ENCODE data around the gene RAB17.
"Not testable (repeated sequence)": the region's sequence is repeated elsewhere in the genome, so short reads cannot be mapped to it uniquely, and the experiment has no call there.

The RAB17 gene

DNA sequence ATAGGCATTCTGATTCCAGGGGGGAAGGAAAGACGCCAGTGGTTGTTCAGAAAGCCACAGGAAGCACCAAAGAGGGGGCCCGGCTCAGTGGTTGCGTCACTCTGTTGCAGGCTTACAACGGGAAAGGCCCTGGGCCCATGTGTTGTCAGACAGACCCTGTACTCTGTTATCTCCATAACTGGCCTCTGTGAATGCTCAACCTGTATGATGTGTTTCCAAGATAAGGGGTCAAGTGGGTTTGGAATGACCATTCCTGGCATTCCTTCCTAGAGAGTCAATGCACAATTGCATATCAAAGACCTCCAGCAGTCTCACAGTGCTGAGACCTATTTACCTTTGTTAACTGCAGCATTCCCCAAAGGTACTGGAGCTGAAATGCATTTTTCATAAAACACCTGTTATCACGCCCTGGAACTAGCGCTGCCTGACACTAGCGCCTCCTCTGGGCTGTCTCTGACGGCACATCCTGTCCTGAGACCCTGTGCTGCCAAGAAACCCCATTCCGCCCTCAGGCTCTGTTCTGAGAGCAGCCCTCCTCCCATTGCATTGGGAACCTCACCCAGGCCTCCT is 23.7 kb upstream of the RAB17 start:
- no peaks in the 10 kb centered on the region for H3K9me3 Mint-ChIP-seq
- peaks cover 23% of the 10 kb centered on the region for H3K27me3 Mint-ChIP-seq (ENCODE audit: low read depth)

DNA sequence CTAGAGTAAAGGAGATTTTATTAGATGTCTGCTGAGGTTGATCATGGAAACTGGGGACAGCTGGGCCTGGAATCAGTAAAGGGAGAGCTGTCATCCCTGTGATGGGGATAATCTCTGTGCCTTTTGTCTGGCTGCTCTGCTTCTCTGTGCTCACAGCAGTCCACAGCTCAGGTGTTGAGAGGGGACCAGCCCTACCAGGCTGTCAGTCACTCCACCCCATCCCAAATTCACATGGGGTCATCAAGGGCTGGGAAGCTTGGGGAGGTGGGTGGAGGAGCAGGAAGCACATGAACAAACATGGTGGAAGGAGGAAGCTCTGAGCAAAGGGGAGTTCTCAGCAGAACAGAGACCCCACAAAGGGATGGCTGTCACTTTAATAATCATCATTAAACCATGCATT is 23.1 kb upstream of the RAB17 start:
- Mint-ChIP-seq H3K4me1 (ENCODE audit: low read depth) (peaks cover 13% of the 10 kb centered on the region), H3K36me3 (ENCODE audit: low read depth) (no peaks in the 10 kb centered on the region), H3K4me3 (no peak overlapping the region), H3K27ac (no peak overlapping the region), H3K9me3 (no peaks in the 10 kb centered on the region), H3K27me3 (ENCODE audit: low read depth) (peaks cover 26% of the 10 kb centered on the region)

More for the DNA sequence above, 23.7 kb upstream of the RAB17 start:
- H3K4me1 Mint-ChIP-seq (ENCODE audit: low read depth), result peaks cover 13% of the 10 kb centered on the region
- no peaks in the 10 kb centered on the region for H3K36me3 Mint-ChIP-seq (ENCODE audit: low read depth)
- no peak overlapping the region for H3K27ac Mint-ChIP-seq
- no peak overlapping the region for H3K4me3 Mint-ChIP-seq

DNA sequence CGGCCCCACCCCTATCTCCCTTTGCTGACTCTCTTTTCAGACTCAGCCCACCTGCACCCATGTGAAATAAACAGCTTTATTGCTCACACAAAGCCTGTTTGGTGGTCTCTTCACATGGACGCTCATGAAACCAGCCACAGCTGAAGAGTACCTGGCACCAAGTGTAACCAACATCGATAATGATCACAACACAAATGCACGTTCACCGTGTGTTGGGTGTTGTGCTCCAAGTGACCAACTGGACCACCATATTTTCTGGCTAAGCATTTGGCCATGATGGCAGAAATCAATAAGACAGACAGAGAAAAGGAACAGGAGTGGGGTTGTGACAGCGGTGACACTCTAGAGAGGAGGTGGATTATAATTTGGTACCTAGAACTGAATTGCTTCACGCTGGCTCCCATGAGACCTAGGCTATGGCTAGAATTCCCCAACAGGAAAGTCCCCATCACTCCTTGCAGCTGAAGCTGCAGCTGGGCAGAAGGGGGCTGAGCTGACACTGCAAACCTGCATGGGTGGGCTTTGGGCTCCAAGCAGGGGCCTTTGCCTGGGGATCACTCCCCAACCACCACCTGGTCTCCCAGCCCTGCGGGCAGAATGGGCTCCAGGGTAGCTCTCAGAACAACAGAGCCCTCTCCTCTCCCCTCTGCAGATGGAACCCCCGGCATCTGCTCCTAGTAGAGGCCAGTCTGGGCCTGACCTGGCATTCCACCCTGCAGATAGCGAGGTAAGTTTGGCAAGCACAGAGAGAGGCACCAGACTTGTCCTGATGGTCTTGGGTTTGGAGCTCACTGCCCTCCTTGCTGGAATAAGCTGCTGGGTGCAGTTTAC is 22.2 kb upstream of the RAB17 start:
- Mint-ChIP-seq H3K36me3 (ENCODE audit: low read depth) (no peaks in the 10 kb centered on the region), H3K9me3 (no peaks in the 10 kb centered on the region), H3K27me3 (ENCODE audit: low read depth) (peaks cover 30% of the 10 kb centered on the region)

DNA sequence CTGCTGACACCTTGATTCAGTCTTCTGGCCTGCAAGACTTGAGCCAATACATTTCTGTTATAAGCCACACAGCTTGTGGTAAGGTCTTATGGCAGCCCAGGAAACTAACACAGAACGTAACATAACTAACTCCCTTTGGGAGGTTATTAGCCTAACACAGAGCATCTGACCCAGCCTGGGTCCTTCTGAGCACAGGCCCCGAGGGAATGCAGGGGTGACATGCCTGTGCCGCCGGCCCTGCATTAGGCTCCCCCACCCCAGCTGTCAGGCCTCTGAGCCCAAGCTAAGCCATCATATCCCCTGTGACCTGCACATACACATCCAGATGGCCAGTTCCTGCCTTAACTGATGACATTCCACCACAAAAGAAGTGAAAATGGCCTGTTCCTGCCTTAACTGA is 16.0 kb upstream of the RAB17 start:
- Mint-ChIP-seq H3K27me3 (ENCODE audit: low read depth) (peaks cover 28% of the 10 kb centered on the region), H3K4me1 (ENCODE audit: low read depth) (peaks cover 14% of the 10 kb centered on the region)
- not testable (repeated sequence) for H3K9me3 Mint-ChIP-seq; H3K4me3 Mint-ChIP-seq; H3K36me3 Mint-ChIP-seq (ENCODE audit: low read depth); H3K27ac Mint-ChIP-seq

More for the DNA sequence above, 22.2 kb upstream of the RAB17 start:
- Mint-ChIP-seq H3K4me3 (no peak overlapping the region), H3K4me1 (ENCODE audit: low read depth) (peaks cover 13% of the 10 kb centered on the region), H3K27ac (no peak overlapping the region)

DNA sequence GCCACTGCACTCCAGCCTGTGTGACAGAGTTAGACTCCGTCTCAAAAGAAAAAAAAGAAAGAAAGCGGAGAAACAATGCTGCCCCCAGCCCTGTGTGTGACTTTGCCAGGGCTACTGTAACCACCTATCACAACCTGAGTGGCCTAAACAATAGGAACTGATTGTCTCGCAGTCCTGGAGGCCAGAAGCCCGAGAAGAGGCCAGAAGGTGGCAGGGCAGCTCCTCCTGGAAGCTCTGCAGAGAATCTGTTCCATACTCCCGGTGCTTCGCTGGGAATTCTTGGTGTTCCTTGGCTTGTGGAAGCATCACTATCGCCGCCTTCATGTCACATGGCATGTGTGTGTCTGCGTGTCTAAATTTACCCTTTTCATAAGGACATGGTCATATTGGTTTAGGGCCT is 14.4 kb upstream of the RAB17 start:
- no peak overlapping the region for H3K27ac Mint-ChIP-seq
- H3K36me3 Mint-ChIP-seq (ENCODE audit: low read depth), result no peaks in the 10 kb centered on the region
- H3K4me1 Mint-ChIP-seq (ENCODE audit: low read depth), result peaks cover 14% of the 10 kb centered on the region
- H3K9me3 Mint-ChIP-seq, result no peaks in the 10 kb centered on the region
- no peak overlapping the region for H3K4me3 Mint-ChIP-seq
- H3K27me3 Mint-ChIP-seq (ENCODE audit: low read depth), result peaks cover 23% of the 10 kb centered on the region

DNA sequence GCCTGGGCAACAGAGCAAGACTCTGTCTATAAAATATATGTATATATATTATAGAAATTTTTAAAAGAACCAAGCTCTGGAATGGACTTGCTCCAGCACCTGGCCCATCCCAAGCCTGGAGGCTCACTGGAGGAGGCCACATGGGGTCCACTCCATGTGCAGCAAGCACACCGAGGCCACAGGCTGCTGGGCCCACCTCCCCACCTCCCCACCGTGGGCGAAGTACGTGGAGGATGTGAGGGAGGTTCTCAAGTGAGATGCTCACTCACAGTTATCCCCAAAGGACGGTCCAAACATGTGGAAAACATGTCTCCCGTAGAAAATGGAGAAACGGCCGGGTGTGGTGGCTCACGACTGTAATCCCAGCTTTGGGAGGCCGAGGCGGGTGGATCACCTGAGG is 13.9 kb upstream of the RAB17 start:
- peak overlapping the region; percentile 93 for H3K27ac Mint-ChIP-seq
- H3K36me3 Mint-ChIP-seq (ENCODE audit: low read depth), result no peaks in the 10 kb centered on the region
- peaks cover 14% of the 10 kb centered on the region for H3K4me1 Mint-ChIP-seq (ENCODE audit: low read depth)
- no peak overlapping the region for H3K4me3 Mint-ChIP-seq
- H3K9me3 Mint-ChIP-seq, result no peaks in the 10 kb centered on the region
- peaks cover 17% of the 10 kb centered on the region for H3K27me3 Mint-ChIP-seq (ENCODE audit: low read depth)

DNA sequence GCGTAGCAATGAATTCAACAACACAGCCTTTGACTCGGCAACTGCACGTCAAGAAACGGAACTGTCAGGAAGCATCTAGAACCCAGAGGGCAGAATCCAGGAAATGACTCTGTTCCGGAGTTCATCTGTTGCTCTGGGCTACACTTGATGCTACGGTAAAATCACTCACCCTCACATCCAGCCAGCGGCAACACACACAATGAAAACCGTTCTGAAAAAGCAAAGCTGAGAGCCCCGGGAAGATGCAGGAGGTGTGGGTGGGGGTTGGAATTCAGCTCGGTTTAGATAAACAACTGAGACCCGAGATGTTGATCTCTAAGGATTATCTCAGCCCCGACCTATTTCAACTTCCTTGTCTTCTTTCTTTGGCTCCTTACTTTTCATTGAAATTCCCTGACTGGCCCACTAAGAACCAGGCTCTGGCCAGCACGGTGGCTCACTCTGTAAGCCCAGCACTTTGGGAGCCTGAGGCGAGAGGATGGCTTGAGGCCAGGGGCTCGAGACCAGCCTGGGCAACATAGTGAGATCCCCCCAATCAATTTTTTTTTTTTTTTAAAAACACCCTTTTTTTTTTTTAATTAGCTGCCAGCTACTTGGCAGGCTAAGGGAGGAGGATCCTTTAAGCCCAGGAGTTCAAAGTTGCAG is 13.3 kb upstream of the RAB17 start:
- H3K9me3 Mint-ChIP-seq, result no peaks in the 10 kb centered on the region
- H3K36me3 Mint-ChIP-seq (ENCODE audit: low read depth), result no peaks in the 10 kb centered on the region
- H3K4me1 Mint-ChIP-seq (ENCODE audit: low read depth), result peaks cover 14% of the 10 kb centered on the region
- peaks cover 12% of the 10 kb centered on the region for H3K27me3 Mint-ChIP-seq (ENCODE audit: low read depth)
- peak overlapping the region; percentile 71 for H3K4me3 Mint-ChIP-seq
- peak overlapping the region; percentile 93 for H3K27ac Mint-ChIP-seq

DNA sequence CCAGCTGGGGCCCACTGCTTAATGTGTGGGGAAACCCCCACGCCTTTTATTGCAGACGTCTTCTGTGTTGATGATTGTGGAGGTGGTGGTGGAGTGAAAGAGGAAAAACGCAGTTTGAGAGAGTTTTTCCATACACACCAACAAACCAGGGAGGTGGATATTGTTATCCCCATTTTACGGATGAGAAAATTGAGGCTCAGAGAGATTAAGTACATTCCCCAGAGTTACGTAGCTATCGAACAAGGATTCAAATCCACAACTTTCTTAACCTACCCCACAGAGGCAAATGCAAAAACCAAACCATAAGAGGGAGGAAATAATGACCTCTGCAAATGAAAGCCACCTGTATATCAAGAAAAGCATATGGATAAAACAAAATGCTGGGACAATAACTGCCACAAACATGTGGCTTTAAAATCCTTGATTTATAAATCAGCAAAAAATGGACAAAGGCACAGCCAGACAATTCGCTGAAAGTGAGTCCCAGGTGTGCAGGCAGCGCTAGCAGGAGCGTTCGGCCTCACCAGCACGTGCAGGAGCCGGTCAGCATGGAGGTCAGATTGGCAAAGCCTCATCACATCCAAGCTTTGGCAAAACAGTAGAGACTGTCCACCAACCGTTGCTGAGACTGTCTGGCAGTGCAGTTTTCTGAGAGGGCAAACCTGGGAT is 12.6 kb upstream of the RAB17 start:
- H3K4me1 Mint-ChIP-seq (ENCODE audit: low read depth), result peaks cover 16% of the 10 kb centered on the region
- H3K4me3 Mint-ChIP-seq, result peak overlapping the region; percentile 71
- no peaks in the 10 kb centered on the region for H3K36me3 Mint-ChIP-seq (ENCODE audit: low read depth)
- H3K27me3 Mint-ChIP-seq (ENCODE audit: low read depth), result peaks cover 7% of the 10 kb centered on the region
- H3K27ac Mint-ChIP-seq, result peak overlapping the region; percentile 93
- no peaks in the 10 kb centered on the region for H3K9me3 Mint-ChIP-seq

DNA sequence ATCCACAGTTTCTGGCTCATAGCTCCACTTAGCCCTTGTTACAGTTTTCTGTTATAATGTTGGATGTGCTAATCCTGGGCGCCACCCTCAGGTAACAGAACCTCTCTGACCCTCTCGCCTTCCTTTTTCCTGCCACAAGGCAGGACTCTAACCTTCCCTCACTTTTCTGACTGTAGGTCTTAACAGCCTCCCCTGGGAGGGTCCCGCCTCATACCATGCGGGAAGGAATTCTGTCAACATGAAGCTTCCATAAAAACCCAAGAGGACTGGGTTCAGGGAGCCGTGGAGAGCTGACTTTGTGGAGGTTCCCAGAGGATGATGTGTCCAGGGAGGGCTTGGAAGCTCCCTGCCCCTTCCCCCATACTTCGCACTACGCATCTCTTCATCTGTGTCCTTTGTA is 11.9 kb upstream of the RAB17 start:
- H3K4me3 Mint-ChIP-seq, result no peak overlapping the region
- H3K9me3 Mint-ChIP-seq, result no peaks in the 10 kb centered on the region
- peaks cover 1% of the 10 kb centered on the region for H3K27me3 Mint-ChIP-seq (ENCODE audit: low read depth)
- no peak overlapping the region for H3K27ac Mint-ChIP-seq
- peaks cover 20% of the 10 kb centered on the region for H3K4me1 Mint-ChIP-seq (ENCODE audit: low read depth)
- no peaks in the 10 kb centered on the region for H3K36me3 Mint-ChIP-seq (ENCODE audit: low read depth)

DNA sequence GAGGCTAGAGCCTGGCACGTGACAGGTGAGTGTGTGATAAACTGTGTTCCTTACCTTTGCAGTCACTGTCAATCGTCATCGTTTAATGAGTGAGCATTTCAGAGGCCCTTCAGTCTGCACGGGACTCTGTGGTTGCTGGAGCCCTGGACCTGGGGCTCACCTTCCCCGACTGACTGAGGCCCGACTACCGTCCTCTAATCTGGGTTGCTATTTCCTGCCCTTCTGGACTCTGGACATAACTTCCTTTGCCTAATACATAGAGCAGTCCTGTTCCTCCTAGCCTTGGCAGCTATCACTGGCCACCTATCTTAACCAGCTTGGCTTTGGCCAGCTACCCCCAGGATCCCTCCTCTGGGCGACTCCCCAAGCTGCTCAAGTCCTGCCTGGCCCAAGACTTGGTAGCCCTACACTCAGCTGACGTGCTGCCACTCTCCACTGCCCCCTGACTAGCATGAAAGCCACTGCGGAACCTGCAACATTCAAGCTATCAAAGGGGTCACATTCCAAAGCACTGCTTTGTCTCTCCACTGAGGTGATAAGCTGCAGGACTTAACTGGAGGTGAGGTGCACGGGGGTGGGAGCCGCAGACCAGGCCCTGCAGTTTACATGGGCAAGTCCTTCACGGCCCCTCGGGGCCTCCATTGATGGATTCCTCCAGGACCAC is 11.1 kb upstream of the RAB17 start:
- Mint-ChIP-seq H3K4me3 (no peak overlapping the region), H3K4me1 (ENCODE audit: low read depth) (peaks cover 20% of the 10 kb centered on the region), H3K36me3 (ENCODE audit: low read depth) (no peaks in the 10 kb centered on the region), H3K27me3 (ENCODE audit: low read depth) (no peaks in the 10 kb centered on the region), H3K9me3 (no peaks in the 10 kb centered on the region), H3K27ac (no peak overlapping the region)

DNA sequence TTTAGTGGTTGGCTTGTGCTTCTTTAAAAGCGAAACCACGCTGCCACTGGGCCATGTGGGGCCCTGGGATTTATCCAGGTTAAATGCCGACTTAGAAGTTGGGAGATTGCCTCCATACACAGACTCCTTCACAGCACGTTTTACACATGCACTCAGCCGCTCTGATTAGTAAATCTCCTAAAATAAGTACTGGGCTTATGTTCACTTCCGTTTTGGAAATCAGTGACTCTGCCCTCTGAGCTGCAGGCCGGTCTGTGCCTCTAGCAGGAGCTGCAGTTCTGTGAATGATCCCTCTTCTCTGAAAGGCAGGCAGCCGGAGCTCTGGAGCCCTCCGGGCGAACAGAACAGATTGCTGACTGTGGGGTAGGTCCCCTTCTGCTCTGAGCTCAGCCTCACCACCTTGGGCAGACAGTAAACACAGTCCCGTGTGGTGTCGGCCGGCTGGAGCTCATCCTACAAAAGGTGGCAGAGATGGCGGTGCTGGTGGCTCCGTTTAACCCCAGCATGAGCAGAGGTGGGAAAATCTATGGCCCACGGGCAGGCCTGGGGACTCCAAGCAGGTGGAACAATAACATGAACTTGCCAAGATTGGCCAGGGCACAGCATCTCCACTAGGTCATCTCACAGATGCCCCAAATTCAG is 9.8 kb upstream of the RAB17 start:
- no peak overlapping the region for H3K27ac Mint-ChIP-seq
- no peaks in the 10 kb centered on the region for H3K9me3 Mint-ChIP-seq
- H3K4me3 Mint-ChIP-seq, result no peak overlapping the region
- H3K36me3 Mint-ChIP-seq (ENCODE audit: low read depth), result no peaks in the 10 kb centered on the region
- H3K4me1 Mint-ChIP-seq (ENCODE audit: low read depth), result peaks cover 20% of the 10 kb centered on the region
- no peaks in the 10 kb centered on the region for H3K27me3 Mint-ChIP-seq (ENCODE audit: low read depth)

DNA sequence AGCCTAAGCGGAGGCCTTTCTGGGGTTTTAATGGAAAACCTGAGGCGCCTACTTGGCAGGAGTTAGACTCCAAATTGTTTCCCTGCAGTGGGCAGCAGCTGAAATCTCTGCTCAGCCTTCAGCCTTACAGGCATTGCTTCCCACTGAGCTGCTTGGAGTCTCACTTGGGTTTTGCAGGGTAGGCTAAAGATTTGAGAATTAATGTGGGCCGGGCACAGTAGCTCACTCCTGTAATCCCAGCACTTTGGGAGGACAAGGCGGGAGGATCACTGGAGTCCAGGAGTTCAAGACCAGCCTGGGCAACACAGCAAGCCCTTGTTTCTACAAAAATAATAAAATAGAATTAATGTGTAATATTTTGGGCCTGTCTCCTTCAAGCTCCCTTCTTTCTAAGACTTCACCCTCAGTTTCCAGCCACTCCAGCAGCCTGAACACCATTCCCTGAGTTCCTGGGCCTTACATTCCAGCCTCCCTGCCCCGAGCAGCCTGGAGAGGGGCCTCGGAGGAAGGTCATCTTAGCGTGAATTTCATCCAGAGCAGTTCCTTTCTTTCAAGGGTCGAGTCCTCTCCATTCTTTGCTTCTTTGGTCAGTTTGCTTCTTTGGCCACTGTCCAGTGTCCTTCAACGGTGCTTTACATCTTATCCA is 9.1 kb upstream of the RAB17 start:
- H3K9me3 Mint-ChIP-seq, result no peaks in the 10 kb centered on the region
- no peak overlapping the region for H3K4me3 Mint-ChIP-seq
- peaks cover 20% of the 10 kb centered on the region for H3K4me1 Mint-ChIP-seq (ENCODE audit: low read depth)
- no peaks in the 10 kb centered on the region for H3K27me3 Mint-ChIP-seq (ENCODE audit: low read depth)
- no peak overlapping the region for H3K27ac Mint-ChIP-seq
- H3K36me3 Mint-ChIP-seq (ENCODE audit: low read depth), result no peaks in the 10 kb centered on the region

DNA sequence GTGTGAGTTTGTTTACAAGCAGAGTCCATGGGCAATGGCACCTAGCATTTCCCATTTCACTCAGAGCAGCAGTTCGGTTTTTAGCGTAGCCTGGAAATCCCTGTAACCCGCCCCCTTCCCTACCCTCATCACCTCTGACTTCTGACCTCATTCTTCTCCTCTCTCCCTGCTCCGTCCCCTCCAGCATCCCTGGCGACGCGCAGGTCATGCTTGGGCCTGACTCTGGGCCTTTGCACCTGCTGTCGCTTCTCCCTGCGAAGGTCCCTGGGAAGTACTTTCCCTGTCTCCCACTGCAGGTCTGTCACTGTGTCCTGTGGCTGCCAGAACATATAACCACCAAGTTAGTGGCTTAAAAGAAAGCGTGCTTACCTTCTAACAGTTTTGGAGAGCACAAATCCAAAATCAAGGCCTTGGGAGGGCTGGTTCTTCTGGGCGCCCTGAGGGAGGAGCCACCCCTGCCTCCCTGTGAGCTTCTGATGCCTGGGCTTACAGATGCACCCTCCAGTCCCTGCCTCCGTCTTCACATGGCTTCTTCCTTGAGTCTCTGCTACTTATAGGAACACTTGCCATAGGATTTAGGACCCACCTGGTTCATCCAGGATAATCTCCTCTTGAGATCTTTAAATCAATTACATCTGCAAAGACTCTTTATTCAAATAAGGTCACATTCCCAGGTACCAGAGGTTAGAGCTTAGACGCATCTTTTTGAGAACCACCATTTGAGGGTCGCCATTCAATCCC is 8.1 kb upstream of the RAB17 start:
- Mint-ChIP-seq H3K4me3 (no peak overlapping the region), H3K4me1 (ENCODE audit: low read depth) (peaks cover 15% of the 10 kb centered on the region), H3K36me3 (ENCODE audit: low read depth) (no peaks in the 10 kb centered on the region), H3K27ac (no peak overlapping the region), H3K9me3 (no peaks in the 10 kb centered on the region), H3K27me3 (ENCODE audit: low read depth) (no peaks in the 10 kb centered on the region)
